Loucy (cell line): Measurements from ENCODE around the gene ITSN2.

ENCODE experiments used
- H2AFZ ChIP-seq: fragments of 200-600 bp; sonication (generic); 2 replicates; pipeline ENCODE4 v1.6.0; 2016; ENCODE audit warnings: antibody characterized with exemption, mild to moderate bottlenecking, low read length, moderate library complexity
- H3F3A ChIP-seq: fragments of 200-600 bp; 2 replicates; pipeline ENCODE4 v1.6.0; 2016; ENCODE audit warnings: antibody characterized with exemption, low read depth, mild to moderate bottlenecking
- H3K27me3 ChIP-seq: fragments of 200-600 bp; sonication (generic); 2 replicates; pipeline ENCODE4 v1.6.1; 2014; ENCODE audit warnings: low read length, mild to moderate bottlenecking; ENCODE audit not compliant: insufficient read depth, poor library complexity, severe bottlenecking
- H3K36me3 ChIP-seq: fragments of 200-600 bp; sonication (generic); 2 replicates; pipeline ENCODE4 v1.6.1; 2016; ENCODE audit warnings: low read length; ENCODE audit not compliant: insufficient read depth
- H3K4me1 ChIP-seq: fragments of 200-600 bp; sonication (generic); 2 replicates; pipeline ENCODE4 v1.5.1; 2014; ENCODE audit warnings: low read length, mild to moderate bottlenecking; ENCODE audit not compliant: insufficient read depth, poor library complexity, severe bottlenecking
- H3K4me2 ChIP-seq: fragments of 200-600 bp; sonication (generic); 2 replicates; pipeline ENCODE4 v1.6.0; 2014; ENCODE audit warnings: antibody characterized with exemption, low read length, low read depth, mild to moderate bottlenecking; ENCODE audit not compliant: poor library complexity, severe bottlenecking
- H3K4me3 ChIP-seq: fragments of 200-600 bp; sonication (generic); 2 replicates; pipeline ENCODE4 v1.5.1; 2014; ENCODE audit warnings: low read length, mild to moderate bottlenecking, mixed read lengths; ENCODE audit not compliant: poor library complexity, severe bottlenecking
- H3K79me2 ChIP-seq: fragments of 200-600 bp; sonication (generic); 2 replicates; pipeline ENCODE4 v1.6.1; 2014; ENCODE audit warnings: low read length; ENCODE audit not compliant: insufficient read depth
- H3K9ac ChIP-seq: fragments of 200-600 bp; sonication (generic); 2 replicates; pipeline ENCODE4 v1.6.0; 2014; ENCODE audit warnings: mild to moderate bottlenecking, low read depth, low read length, moderate library complexity; ENCODE audit not compliant: poor library complexity, severe bottlenecking
- H3K9me2 ChIP-seq: fragments of 200-600 bp; sonication (generic); replicated peaks from 2 replicates; pipeline ENCODE4 v1.6.1; 2016; ENCODE audit warnings: low read depth, low read length, mixed read lengths
- H3K9me3 ChIP-seq: fragments of 200-600 bp; sonication (generic); 2 replicates; pipeline ENCODE4 v1.6.1; 2014; ENCODE audit warnings: mild to moderate bottlenecking, antibody characterized with exemption, low read length, low read depth; ENCODE audit not compliant: insufficient read depth
- H4K20me1 ChIP-seq: fragments of 200-600 bp; sonication (generic); 2 replicates; pipeline ENCODE4 v1.6.0; 2014; ENCODE audit warnings: antibody characterized with exemption, low read length, mild to moderate bottlenecking; ENCODE audit not compliant: insufficient read depth, poor library complexity, severe bottlenecking
- EZH2phosphoT487 ChIP-seq: fragments of 200-600 bp; IDR thresholded peaks from 2 replicates; pipeline ENCODE4 v1.6.1; 2018; ENCODE audit warnings: antibody characterized with exemption, mild to moderate bottlenecking, moderate library complexity, borderline replicate concordance
- TF ChIP-seq, protein P1 (sequence below): fragments of 200-600 bp; sonication (generic); conservative IDR thresholded peaks from 2 replicates; pipeline ENCODE4 v1.5.1; 2014; ENCODE audit warnings: mild to moderate bottlenecking, antibody characterized with exemption, low read length

ITSN2 gene

DNA sequence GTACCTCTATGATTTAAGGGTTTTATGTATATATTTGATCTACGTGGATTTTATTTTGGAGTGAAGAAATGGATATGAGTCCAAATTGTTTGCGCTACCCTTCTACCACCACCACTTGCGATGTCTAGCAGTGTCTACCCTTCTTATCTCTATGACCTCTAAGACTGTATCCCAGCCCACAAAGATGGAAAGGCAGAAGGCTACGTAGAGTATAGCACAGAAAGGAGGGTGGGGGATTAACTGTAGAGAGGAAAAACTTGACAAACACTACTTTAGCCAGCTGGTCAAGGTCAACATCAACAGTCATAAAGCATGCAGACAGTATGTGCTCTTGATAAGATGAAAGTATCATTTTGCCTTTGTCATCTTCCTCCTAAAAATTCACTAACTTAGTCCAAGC is 14.4 kb downstream of the ITSN2 start:
- Histone ChIP-seq H4K20me1 (peaks cover 42% of the 10 kb centered on the region), H3F3A (no peaks in the 10 kb centered on the region; the same call in 1 of the 2 replicates), H3K9ac (no peak overlapping the region), H3K9me3 (no peaks in the 10 kb centered on the region), H3K9me2 (no peaks in the 10 kb centered on the region), H3K27me3 (no peaks in the 10 kb centered on the region), H3K36me3 (no peaks in the 10 kb centered on the region), H2AFZ (no peak overlapping the region), H3K4me2 (no peak overlapping the region), H3K4me3 (no peak overlapping the region), H3K4me1 (peaks cover 11% of the 10 kb centered on the region), H3K79me2 (peaks cover 95% of the 10 kb centered on the region)
- TF ChIP-seq, protein P1, sequence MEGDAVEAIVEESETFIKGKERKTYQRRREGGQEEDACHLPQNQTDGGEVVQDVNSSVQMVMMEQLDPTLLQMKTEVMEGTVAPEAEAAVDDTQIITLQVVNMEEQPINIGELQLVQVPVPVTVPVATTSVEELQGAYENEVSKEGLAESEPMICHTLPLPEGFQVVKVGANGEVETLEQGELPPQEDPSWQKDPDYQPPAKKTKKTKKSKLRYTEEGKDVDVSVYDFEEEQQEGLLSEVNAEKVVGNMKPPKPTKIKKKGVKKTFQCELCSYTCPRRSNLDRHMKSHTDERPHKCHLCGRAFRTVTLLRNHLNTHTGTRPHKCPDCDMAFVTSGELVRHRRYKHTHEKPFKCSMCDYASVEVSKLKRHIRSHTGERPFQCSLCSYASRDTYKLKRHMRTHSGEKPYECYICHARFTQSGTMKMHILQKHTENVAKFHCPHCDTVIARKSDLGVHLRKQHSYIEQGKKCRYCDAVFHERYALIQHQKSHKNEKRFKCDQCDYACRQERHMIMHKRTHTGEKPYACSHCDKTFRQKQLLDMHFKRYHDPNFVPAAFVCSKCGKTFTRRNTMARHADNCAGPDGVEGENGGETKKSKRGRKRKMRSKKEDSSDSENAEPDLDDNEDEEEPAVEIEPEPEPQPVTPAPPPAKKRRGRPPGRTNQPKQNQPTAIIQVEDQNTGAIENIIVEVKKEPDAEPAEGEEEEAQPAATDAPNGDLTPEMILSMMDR = no peak
- TF ChIP-seq EZH2phosphoT487 = no peak

DNA sequence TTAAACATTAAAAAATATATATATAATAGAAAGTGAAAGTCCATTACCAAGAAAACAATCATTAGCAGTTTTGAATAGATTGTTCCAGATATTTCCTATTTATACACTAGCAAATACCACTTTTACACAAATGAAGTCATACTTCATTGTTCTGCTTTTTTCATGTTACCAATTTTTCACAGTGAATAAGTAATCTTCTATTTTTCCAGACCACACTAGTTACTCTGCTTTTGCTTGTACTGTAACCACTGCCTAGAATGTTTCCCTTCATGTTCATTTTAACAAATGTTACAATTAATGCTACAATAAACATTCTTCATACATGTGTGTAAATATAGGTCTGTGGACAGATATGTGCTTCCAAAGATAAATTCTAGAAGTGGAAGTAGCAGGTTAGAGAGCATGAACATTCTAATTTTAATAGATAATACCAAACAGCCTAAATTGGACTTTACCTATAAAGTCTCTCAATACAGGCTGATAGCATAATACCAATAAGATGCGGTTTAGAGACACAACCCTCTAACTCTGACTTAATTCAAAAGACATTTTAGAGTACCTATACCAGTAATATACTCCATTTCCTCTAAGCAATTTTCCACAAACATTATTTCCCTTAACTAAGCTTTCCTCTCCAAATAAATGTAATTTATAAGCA is 17.0 kb downstream of the ITSN2 start:
- Histone ChIP-seq H3K4me1 (peaks cover 11% of the 10 kb centered on the region), H3F3A (no peaks in the 10 kb centered on the region; the same call in 1 of the 2 replicates), H3K4me2 (no peak overlapping the region), H3K27me3 (no peaks in the 10 kb centered on the region), H3K9me2 (no peaks in the 10 kb centered on the region), H4K20me1 (peaks cover 29% of the 10 kb centered on the region), H3K4me3 (no peak overlapping the region), H3K36me3 (no peaks in the 10 kb centered on the region), H3K9ac (no peak overlapping the region), H3K9me3 (no peaks in the 10 kb centered on the region), H2AFZ (no peak overlapping the region), H3K79me2 (peaks cover 94% of the 10 kb centered on the region)
- TF ChIP-seq EZH2phosphoT487 = no peak
- TF ChIP-seq, protein P1 = no peak

GRCh38 chr2:24342110-24342910 is 18.0 kb downstream of the ITSN2 start:
- H3K9ac ChIP-seq = peak overlapping the region; percentile 17
- no peaks in the 10 kb centered on the region for H3K9me2 ChIP-seq
- H2AFZ ChIP-seq = no peak overlapping the region
- peaks cover 19% of the 10 kb centered on the region for H3K4me1 ChIP-seq
- no peaks in the 10 kb centered on the region for H3K36me3 ChIP-seq
- peaks cover 93% of the 10 kb centered on the region for H3K79me2 ChIP-seq
- no peak overlapping the region for H3K4me3 ChIP-seq
- no peaks in the 10 kb centered on the region for H3K9me3 ChIP-seq
- H3F3A ChIP-seq = no peaks in the 10 kb centered on the region; the same call in 1 of the 2 replicates
- H4K20me1 ChIP-seq = peaks cover 35% of the 10 kb centered on the region
- TF ChIP-seq, protein P1 = no peak
- TF ChIP-seq EZH2phosphoT487 = no peak
- H3K4me2 ChIP-seq = no peak overlapping the region
- no peaks in the 10 kb centered on the region for H3K27me3 ChIP-seq
